Stimulated activated CD8-positive, alpha-beta memory T cell treated with anti-CD3 and anti-CD28 coated beads, Interleukin-2, amount 100 ng/mL, for 1 hour (primary cell): ENCODE measurements around the gene AGAP5.
"Not testable (repeated sequence)": the region's sequence is repeated elsewhere in the genome, so short reads cannot be mapped to it uniquely, and the experiment has no call there.

Experiments
- DNase-seq, 2 donors: peaks; one replicate each; pipeline ENCODE4 v3.0.0-alpha.2; 2020; ENCODE audit warnings: low read depth in 2 of 2

Gene AGAP5

GRCh38 chr10:73714483-73714882, 16.6 kb upstream of the AGAP5 start:
- DNase-seq: not testable (repeated sequence)

- not testable (repeated sequence) for DNase-seq
Observed at GRCh38 chr10:73713912-73714311, 16.0 kb upstream of the AGAP5 start.

- DNase-seq: not testable (repeated sequence)
Observed at GRCh38 chr10:73711683-73712082, 13.8 kb upstream of the AGAP5 start.

GRCh38 chr10:73708122-73708521, 10.2 kb upstream of the AGAP5 start:
- DNase-seq: not testable (repeated sequence)

GRCh38 chr10:73707628-73708027, 9.7 kb upstream of the AGAP5 start:
- not testable (repeated sequence) for DNase-seq

- DNase-seq: not testable (repeated sequence)
Observed at GRCh38 chr10:73706488-73706887, 8.6 kb upstream of the AGAP5 start.

- not testable (repeated sequence) for DNase-seq
Observed at GRCh38 chr10:73705506-73706072, 7.7 kb upstream of the AGAP5 start.

- DNase-seq: not testable (repeated sequence)
Observed at GRCh38 chr10:73703924-73704323, 6.0 kb upstream of the AGAP5 start.

GRCh38 chr10:73698819-73699218, 910 bp upstream of the AGAP5 start:
- not testable (repeated sequence) for DNase-seq

GRCh38 chr10:73695302-73695701, 2.6 kb downstream of the AGAP5 start:
- DNase-seq: not testable (repeated sequence)

GRCh38 chr10:73690755-73691154, 7.2 kb downstream of the AGAP5 start:
- DNase-seq: not testable (repeated sequence)

- not testable (repeated sequence) for DNase-seq
Observed at GRCh38 chr10:73689596-73689995, 8.3 kb downstream of the AGAP5 start.

- DNase-seq: not testable (repeated sequence)
Observed at GRCh38 chr10:73687641-73688040, 10.3 kb downstream of the AGAP5 start.

GRCh38 chr10:73674546-73674945, 23.4 kb downstream of the AGAP5 start:
- not testable (repeated sequence) for DNase-seq

GRCh38 chr10:73668378-73668777, 29.5 kb downstream of the AGAP5 start:
- DNase-seq: not testable (repeated sequence)

- DNase-seq: not testable (repeated sequence)
Observed at GRCh38 chr10:73666153-73666809, 31.6 kb downstream of the AGAP5 start.

GRCh38 chr10:73665581-73665980, 32.3 kb downstream of the AGAP5 start:
- not testable (repeated sequence) for DNase-seq

- not testable (repeated sequence) for DNase-seq
Observed at GRCh38 chr10:73664156-73665040, 33.5 kb downstream of the AGAP5 start.

- DNase-seq: not testable (repeated sequence)
Observed at GRCh38 chr10:73663621-73664020, 34.3 kb downstream of the AGAP5 start.

GRCh38 chr10:73662705-73663104, 35.2 kb downstream of the AGAP5 start:
- DNase-seq: not testable (repeated sequence)

- no peak for DNase-seq
Observed at GRCh38 chr10:73655990-73656298, 42.0 kb downstream of the AGAP5 start, which contains the start of gene SYNPO2L. Gene SYNPO2L, minus strand, starts transcription at chr10:73656029. Its CDS starts 107 bp downstream, at chr10:73655922.

- no peak for DNase-seq
Observed at GRCh38 chr10:73655257-73655989, 42.5 kb downstream of the AGAP5 start.
